Activated T-cell treated with anti-CD3 and anti-CD28 coated beads, Interleukin-2, amount 50 U/mL, for 1 hour (primary cell): ENCODE data around the gene GADD45GIP1.
"Not testable (repeated sequence)": the region's sequence is repeated elsewhere in the genome, so short reads cannot be mapped to it uniquely, and the experiment has no call there.

Experiments used
- DNase-seq: peaks from one replicate; pipeline ENCODE4 v3.0.0-alpha.2; 2020

The GADD45GIP1 gene

DNA sequence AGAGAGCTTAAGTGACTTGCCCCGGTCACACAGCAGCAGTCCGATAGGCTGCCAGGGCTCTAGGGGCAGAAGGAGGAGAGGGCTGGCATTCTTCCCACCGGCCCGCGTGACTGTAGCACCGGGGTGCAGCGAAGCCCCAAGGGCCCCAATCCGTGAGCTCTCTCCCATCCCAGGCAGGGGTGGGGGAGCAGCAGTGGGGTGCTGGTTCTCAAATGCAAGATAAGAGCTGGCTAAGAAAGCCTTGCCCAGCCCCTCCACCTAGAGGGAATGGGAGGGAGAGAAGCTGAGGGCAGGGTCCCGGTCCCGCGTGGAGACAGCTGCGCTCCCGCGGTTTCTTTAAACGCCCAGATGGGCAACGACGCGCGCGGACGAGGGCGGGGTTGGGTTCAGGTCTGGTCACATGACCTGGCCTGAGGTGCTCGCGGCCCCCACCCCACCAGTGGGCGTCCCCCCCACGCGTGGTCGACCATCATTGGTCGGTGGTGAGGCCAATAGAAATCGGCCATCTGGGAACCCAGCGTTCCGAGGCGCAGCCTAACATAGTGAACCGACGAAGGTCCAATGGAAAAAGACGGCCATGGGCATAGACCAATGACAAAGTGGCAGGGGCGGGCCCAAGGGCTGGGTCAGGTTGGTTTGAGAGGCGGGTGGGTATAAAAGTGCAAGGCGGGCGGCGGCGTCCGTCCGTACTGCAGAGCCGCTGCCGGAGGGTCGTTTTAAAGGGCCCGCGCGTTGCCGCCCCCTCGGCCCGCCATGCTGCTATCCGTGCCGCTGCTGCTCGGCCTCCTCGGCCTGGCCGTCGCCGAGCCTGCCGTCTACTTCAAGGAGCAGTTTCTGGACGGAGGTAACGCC, 18.9 kb downstream of the GADD45GIP1 start, which contains the start of gene CALR:
Gene CALR (plus strand): TSS at position 683 of the 852 bp plus-strand sequence. CDS start 71 bp downstream, at position 754.
- peak; percentile 99 for DNase-seq

DNA sequence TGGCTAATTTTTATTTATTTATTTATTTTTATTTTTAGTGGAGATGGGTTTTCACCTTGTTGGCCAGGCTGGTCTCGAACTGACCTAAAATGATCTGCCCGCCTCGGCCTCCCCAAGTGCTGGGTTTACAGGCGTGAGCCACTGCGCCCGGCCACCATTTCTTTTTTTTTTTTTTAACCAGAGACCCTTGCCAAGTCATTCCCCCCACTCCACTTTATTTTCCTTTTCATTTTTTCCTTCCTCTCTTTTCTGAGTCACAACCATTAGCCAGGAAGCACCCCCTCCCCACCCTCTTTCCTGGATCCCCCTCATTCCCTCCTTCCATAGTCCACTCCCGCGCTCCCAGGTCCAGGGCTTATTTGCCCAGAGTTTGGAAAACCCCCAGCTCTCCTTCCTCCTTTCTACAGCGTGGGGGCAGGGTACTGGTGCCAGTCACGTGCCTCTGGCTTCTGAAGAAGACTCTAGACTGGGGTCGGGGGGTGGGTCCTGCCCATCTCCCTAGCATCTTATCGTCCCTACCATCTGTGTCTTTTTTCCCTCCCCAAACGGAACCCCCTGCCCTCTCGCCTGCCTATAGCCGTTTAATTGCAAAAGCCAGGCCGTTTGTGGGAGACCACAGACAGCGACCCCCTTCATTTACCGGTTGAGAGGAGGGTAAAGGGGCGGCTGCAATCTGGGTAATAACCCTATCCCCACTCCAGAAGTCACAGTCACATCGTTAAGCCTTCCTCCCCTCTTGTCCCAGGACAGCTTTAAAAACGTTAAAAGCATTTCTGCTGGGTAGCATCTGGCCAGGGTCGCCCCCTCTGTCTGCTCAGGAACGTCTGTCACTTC, 19.7 kb downstream of the GADD45GIP1 start:
- DNase-seq: no peak

DNA sequence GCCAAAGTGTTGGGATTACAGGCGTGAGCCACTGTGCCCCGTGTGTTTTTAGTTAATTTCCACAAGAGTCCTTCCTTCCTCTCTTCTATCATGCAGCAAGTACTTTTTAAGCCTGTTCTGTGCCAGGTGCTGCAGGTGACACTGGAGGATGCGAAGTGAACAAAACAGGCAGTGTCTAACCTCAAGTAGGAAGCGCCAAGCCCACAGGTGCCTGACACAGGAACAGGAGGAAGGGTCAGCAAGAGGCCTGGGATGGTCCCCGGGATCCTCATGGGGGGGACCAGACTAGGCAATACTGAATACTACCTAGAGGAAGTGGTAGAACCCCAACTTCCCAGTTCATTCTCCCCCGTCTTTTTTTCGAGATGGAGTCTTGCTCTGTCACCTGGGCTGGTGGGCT, 20.4 kb downstream of the GADD45GIP1 start:
- no peak for DNase-seq

DNA sequence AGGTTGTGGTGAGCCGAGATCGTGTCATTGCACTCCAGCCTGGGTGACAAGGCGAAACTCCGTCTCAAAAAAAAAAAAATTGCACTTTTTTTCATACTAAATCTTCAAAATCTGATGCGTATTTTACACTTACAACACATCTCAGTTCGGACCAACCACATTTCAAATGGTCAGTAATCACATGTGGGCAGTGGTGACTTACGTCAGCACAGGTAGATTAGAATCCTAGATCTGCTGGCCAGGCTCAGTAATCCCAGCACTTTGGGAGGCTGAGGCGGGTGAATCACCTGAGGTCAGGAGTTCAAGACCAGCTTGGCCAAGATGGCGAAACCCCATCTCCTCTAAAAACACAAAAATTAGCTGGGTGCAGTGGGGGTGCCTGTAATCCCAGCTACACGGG, 22.0 kb downstream of the GADD45GIP1 start:
- no peak for DNase-seq

DNA sequence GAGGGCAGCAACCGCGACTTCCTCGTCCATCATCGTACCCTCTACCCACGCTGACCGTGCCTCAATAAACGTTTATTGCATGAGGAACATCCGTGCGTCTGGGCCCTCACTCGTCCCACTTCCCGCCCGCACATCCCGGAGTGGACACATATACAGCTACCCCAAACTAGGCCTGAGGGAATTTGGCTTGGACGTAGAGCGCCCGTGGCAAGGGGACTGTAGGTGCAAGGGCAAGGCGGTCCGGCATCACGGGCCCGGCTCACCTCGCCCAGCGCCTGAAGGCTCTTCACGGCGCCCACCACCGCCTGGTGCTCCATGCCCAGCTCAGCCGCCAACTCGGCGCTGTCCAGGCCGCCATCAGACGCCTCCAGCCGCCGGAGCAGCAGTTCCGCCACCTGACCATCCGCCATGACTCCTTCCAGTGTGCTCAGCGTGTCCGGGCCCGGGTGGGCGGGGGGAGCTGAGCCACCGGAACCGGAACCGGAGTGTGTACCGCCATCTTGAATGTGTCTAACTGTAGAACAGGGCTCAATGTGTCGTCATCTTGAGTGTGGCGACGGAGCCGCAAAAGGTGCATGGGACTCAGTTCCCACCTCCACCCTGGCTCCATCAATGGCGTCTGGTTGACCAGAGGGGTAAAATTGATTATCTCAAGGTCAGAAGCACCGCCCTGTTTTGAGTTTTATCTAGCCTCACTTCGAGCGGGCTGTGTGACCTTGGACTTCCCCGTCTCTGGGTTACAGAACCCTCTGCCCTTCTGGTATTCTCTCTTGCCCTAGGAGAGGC, 23.5 kb downstream of the GADD45GIP1 start, which contains the start of gene FARSA:
Gene FARSA (minus strand): TSS at position 425 of the 786 bp plus-strand sequence. CDS start 15 bp downstream, at position 410.
- peak; percentile 82 for DNase-seq

DNA sequence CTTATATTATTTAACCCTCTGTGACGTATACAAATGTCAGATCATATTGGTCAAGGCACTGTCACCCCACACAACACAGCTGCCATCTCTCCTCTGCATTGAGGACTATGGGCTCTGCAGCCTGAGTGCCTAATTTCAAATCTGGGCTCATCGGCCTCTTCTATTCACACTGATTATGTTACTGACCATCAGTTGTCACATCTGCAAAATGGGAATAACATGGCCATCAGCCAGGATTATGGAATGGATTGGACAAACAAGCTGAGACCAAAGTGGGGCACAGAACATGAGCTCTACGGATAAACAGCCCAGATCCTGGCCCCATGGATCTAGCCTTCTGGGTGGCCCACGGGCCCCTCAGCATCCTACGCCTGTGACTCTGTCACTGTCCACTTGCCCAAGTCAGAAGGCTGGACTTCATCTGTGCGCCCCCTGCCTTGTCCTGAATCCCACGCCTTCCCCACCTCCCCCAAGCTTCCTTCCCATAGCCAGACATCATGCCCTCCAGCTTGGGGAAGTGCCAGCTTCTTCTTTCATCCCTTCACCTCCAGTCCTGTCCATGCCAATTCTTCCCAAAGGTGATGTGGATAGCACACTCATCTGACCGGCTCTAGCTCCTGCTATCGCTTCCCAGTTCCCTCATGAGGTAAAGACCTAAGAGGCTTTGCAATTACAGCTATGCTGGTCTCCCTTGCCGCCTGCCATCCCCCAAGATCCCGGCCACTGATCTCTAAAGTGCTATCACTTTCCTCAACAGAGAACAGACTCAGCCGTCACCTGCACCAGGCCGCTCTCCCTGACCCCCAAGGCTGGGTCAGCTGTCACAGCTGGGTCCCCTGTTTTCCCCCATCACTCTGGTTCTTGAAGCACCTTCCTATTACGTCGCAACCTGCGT, 24.4 kb downstream of the GADD45GIP1 start:
- no peak for DNase-seq

DNA sequence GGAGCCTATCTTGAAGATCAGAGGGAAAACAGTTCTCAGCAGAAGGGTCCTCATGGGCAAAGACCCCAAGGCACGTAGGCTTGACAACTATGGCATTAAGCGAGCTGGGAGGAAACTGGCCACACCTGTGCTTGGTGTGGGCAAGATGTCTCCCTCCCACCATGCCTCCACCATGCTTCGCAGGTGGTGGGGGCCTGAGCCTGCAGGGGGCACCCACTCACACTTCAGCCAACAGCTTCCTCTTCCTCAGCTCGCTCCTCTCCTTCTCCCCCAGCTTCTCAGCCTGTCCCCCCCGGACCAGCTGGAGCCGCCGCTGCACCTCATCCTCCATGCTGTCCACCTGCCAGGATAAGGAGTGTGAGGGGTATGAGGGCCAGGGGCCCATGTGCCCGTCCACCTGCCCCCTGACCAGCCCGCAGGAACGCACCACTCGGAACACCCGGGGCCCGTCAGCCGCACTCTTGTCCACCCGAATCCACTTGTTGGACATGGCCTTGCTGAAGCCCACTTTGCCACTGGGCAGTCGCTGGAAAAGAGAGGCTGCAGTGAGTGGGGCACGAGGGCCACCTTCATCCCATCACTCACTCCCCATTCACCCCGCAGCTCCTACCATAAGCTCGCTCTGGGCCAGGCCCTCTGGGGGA, 26.9 kb downstream of the GADD45GIP1 start:
- DNase-seq: no peak

DNA sequence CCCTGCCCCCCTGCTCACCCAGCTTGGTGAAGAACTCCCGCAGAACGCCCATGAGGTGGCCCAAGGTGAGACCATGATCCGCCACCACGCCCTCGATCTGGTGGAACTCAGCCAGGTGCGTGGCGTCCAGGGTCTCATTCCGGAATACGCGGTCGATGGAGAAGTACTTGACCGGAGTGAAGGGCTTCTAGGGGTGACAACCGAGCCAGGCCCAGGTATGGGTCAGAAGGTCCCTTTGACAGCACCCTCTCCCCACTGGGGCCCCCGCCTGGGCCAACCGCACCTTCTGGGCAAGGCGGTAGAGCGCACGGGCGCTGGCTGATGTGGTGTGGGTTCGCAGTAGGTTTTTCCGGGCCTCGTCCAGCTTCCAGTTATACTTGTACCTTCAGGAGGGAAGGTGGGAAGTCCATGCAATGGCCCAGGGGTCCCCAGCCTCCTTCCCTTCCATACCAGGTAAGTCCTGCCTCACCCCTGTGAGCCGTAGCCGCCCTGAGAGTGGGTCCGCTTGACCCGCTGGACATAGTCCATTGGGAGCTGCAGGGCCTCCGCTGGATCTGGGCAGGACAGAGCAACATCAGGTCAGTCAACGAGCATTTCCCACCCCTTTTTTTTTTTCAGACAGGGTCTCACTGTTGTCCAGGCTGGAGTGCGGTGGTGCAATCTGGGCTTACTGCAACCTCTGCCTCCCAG, 32.3 kb downstream of the GADD45GIP1 start:
- DNase-seq: no peak

DNA sequence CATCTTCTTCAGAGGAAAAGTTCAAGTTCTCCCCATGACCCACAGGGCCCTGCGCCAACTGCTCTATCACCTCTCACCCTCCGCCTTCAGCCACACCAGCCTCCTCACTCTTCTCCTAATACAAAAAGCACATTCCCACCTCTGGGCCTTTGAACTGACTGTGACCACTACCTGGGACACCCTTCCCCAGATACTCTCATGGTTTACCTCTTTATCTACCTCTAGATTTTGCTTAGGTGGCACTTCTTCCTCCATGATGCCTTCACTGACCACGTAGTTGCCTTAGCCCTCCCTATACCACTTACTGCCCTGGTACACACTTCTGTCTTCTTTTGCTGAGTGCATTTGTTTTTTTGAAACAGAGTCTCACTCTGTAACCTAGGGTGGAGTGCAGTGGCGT, 34.1 kb downstream of the GADD45GIP1 start:
- DNase-seq: no peak

DNA sequence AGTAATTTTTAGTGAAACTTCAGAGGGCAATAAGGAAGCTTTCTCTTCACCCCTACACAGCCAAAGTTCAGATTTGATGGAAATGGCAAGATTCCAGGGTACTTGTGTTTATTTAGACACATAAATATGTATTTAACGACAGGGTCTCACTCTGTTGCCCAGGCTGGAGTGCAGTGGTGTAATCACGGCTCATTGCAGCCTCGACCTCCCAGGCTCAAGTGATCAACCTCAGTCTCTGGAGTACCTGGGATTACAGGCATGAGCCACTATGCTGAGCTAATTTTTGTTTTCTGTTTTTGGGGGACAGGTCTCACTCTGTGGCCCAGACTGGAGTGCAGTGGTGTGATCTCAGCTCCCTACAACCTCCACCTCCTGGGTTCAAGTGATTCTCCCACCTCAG, 36.0 kb downstream of the GADD45GIP1 start:
- no peak for DNase-seq

DNA sequence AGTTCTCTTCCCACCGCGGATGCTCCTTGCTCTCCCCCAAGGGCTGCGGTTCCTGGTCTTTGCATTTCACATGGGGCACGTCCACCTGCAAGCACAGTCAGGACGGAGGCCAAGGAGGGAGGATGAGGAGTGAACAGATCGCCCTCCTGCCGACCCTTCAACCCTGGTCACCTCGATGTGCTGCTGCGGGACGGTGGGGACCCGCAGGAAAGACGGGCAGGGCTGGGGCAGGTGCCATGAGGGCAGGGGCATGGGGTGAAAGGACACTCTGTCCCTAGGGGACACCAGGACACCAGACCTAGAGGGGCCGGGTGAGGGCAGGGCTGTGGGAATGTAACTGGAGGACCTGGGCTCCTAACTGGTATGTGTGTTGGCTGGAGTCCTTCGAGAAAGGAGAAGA, 38.8 kb downstream of the GADD45GIP1 start:
- no peak for DNase-seq

DNA sequence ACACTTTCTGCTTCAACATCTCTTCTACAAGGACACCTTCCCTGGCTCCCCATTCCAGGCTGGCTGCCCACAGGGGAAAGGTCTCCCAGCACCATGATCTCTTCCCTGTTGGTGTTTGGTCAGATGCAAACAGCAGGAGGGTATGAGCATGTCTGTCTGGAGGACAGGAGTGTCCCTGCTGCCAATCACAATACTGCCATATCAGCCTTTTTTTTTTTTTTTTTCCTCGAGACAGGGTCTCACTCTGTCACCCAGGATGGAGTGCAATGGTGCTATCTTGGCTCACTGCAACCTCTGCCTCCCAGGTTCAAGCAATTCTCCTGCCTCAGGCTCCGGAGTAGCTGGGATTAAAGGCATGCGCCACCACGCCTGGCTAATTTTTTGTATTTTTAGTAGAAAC, 41.2 kb downstream of the GADD45GIP1 start:
- DNase-seq: not testable (repeated sequence)

DNA sequence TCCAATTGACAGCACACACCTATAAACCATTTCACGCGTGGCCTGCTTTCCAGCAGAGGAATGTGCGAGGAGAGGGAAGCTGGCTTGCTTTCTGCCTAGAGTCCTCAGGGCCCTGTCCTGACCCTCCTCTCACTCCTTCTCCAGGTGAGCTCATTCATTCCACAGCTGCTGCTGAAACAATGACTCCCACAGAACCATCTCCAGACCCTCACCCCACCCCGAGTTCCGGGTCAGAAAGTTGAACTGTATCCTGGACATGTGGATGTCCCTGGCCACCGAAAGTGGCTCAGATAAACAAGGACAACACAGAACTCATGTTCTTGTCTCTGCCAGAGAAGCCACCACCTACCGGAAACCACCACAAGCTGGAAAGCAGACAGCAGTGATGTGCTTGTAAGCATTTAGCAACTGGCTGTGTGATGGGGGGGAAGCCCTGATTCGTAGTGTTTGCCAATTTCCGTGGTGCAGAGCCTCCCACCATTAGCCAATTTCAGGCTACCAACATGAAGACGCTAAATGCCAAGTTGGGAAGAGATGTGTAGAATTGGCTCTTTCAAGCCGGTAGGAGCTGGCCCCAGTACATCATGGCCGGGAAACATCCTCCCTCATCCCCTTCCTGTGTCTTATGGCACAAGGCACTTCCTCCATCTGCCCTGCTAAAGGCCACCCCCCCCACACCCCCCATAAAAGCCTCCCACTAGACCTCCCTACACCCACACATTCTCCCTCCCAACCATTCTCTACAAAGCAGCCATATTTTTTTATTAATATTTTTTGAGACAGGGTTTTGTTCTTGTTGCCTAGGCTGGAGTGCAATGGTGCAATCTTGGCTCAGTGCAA, 43.0 kb downstream of the GADD45GIP1 start:
- DNase-seq: peak; percentile 56

DNA sequence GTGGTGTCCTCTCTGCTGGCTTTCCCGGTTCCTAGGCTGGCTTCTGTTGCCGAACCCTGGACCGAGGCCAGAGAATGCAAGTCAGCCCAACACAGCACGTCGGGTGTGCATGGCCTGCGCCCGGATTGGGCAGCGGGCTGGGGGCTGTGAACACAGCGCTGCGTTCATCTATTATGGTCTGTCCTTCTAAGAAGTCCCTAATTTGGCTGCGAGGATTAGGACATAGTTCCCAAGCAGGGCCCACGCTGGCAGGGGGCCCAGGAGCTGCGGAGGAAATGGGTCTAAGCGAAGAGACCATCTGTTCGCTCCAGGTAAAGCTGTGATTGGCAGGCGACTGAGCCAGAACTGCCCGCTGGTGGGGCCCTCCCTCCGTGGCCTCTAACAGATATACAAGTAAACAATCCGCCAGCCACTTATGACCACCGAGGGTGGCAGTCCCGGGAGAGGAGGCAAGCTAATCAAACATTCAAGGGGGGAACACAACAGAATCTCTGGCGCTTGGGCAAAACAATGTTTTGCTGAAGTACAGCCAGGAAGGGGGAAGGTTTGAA, 43.9 kb downstream of the GADD45GIP1 start:
- DNase-seq: no peak

DNA sequence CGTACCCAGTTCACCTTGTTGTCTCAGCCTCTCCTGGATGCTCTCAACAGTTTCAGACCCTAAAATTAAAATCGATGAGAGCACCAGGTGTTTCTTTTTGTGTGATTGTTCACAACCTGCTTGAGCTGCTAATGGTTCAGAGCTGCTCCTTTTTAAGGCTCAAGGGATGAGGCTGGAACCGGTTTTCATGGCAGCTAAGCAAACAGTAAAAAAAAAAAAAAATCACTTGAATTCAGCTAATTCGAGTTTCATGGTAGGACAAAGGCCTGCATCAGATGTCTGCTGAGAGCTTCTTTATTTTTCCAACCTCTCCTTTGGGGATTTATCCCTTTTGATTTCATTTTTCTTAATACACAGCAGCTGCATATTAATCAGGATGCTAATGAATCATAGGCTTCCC, 44.5 kb downstream of the GADD45GIP1 start:
- DNase-seq: no peak

DNA sequence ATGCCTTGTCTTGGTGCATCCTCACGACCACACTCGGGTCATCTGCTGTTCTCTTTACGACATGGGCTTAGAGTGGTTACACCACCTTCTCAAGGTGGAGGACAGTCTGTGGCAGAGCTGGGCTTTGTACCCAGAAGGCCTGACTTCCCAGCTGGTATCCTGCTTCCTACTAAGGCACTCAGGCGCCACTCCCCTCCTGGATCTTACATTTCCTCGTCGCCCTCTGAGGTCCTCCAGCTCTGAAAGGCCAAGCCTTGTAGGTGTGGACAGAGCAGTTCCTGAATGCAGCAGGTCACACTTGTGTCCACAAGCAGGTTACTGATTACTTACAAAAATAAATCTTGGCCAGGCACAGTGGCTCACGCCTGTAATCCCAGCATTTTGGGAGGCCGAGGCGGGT, 49.9 kb downstream of the GADD45GIP1 start:
- no peak for DNase-seq
